Liver (tissue), 9 donors: ENCODE measurements around the gene SHROOM1. TPM values are rescaled to one million over a fixed set of nuclear protein-coding genes. Genes with fewer than 3 reads are reported as not detected.

Source experiments
- DNase-seq: peaks from one replicate; pipeline ENCODE4 v3.0.0-alpha.2; 2017; ENCODE audit warnings: low spot score
- H3K27ac ChIP-seq, 2 donors: one replicate each; pipeline ENCODE4 v1.7.0; 2013; ENCODE audit warnings: inconsistent platforms in 2 of 2, low read length in 2 of 2, control low read depth in 1 of 2, low read depth in 1 of 2, mild to moderate bottlenecking in 1 of 2
- H3K27me3 ChIP-seq, 4 donors: one replicate each; pipeline versions ENCODE4 v1.6.1 to v1.7.0; 2013; ENCODE audit warnings: low read length in 3 of 4, inconsistent platforms in 1 of 4, mild to moderate bottlenecking in 1 of 4, moderate library complexity in 1 of 4; ENCODE audit not compliant: control insufficient read depth in 4 of 4, insufficient read depth in 4 of 4
- H3K36me3 ChIP-seq, 4 donors: one replicate each; pipeline versions ENCODE4 v1.6.1 to v1.7.0; 2013; ENCODE audit warnings: low read length in 3 of 4, mild to moderate bottlenecking in 3 of 4, low read depth in 1 of 4, moderate library complexity in 1 of 4; ENCODE audit not compliant: control insufficient read depth in 4 of 4, insufficient read depth in 3 of 4
- H3K4me1 ChIP-seq, 4 donors: one replicate each; pipeline versions ENCODE4 v1.6.1 to v1.7.0; 2013; ENCODE audit warnings: low read length in 3 of 4, mild to moderate bottlenecking in 3 of 4, moderate library complexity in 1 of 4; ENCODE audit not compliant: control insufficient read depth in 4 of 4, insufficient read depth in 4 of 4
- H3K4me3 ChIP-seq, 3 donors: one replicate each; pipeline versions ENCODE4 v1.6.1 to v1.7.0; 2013; ENCODE audit warnings: low read length in 3 of 3, control low read depth in 1 of 3, low read depth in 1 of 3, mild to moderate bottlenecking in 1 of 3
- H3K9ac ChIP-seq, 2 donors: one replicate each; pipeline ENCODE4 v1.7.0; 2013; ENCODE audit warnings: low read length in 2 of 2, mild to moderate bottlenecking in 2 of 2, moderate library complexity in 2 of 2, control low read depth in 1 of 2, low read depth in 1 of 2
- H3K9me3 ChIP-seq, 4 donors: one replicate each; pipeline versions ENCODE4 v1.6.1 to v1.7.0; 2013; ENCODE audit warnings: low read length in 3 of 4; ENCODE audit not compliant: control insufficient read depth in 4 of 4
- EGR1 ChIP-seq, 2 donors: IDR thresholded peaks; 2 replicates each; pipeline ENCODE4 v1.6.1; 2016 to 2018; ENCODE audit warnings: antibody characterized with exemption in 2 of 2, low read depth in 2 of 2
- FOXA2 ChIP-seq: IDR thresholded peaks from 2 replicates; pipeline ENCODE4 v1.6.1; 2016; ENCODE audit warnings: antibody characterized with exemption
- HNF4A ChIP-seq, 2 donors: conservative IDR thresholded peaks; 2 replicates each; pipeline ENCODE4 v1.6.1; 2016; ENCODE audit warnings: antibody characterized with exemption in 2 of 2, mild to moderate bottlenecking in 2 of 2
- HNF4G ChIP-seq: IDR thresholded peaks from 2 replicates; pipeline ENCODE4 v1.6.1; 2016; ENCODE audit warnings: antibody characterized with exemption
- NR2F2 ChIP-seq: IDR thresholded peaks from 2 replicates; pipeline ENCODE4 v1.6.1; 2016; ENCODE audit warnings: antibody characterized with exemption
- RAD21 ChIP-seq, 2 donors: IDR thresholded peaks; 2 replicates each; pipeline ENCODE4 v1.6.1; 2016; ENCODE audit warnings: antibody characterized with exemption in 2 of 2, mild to moderate bottlenecking in 2 of 2
- RXRA ChIP-seq, 2 donors: IDR thresholded peaks; 2 replicates each; pipeline ENCODE4 v1.6.1; 2017 to 2018; ENCODE audit warnings: antibody characterized with exemption in 2 of 2, mild to moderate bottlenecking in 1 of 2
- SP1 ChIP-seq: IDR thresholded peaks from 2 replicates; pipeline ENCODE4 v1.6.1; 2018; ENCODE audit warnings: antibody characterized with exemption, mild to moderate bottlenecking
- YY1 ChIP-seq: IDR thresholded peaks from 2 replicates; pipeline ENCODE4 v1.6.1; 2016; ENCODE audit warnings: antibody characterized with exemption, mild to moderate bottlenecking
- WGBS: extraction: QIAGEN DNeasy Blood & Tissue Kit; methylation state at CpG from one replicate; pipeline ENCODE4 v1.1.7; 2013; 5-methylcytosine and 5-hydroxymethylcytosine counted together
- polyA plus RNA-seq, 2 donors: library from polyadenylated mRNA; stranded (reverse) in 1 of 2; unstranded in 1 of 2; fragments of 200-250 nt in 1 of 2; fragments of >200 nt in 1 of 2; fragmentation: Nextera tagmentation in 1 of 2; extraction: Ambion mirVana in 1 of 2; gene quantifications; one replicate each; pipeline versions ENCODE4 v1.2.1 to v1.2.3, GENCODE V29; 2013 to 2015
- total RNA-seq, 2 donors: library from RNA; depleted of rRNA; stranded (reverse); fragments of >200 nt; gene quantifications; one replicate each; pipeline ENCODE4 v1.2.3, GENCODE V29; 2014
- TF ChIP-seq, protein P1 (sequence below): IDR thresholded peaks from 2 replicates; pipeline ENCODE4 v1.6.1; 2016; ENCODE audit warnings: antibody characterized with exemption
- TF ChIP-seq, protein P2 (sequence below): IDR thresholded peaks from 2 replicates; pipeline ENCODE4 v1.6.1; 2016; ENCODE audit warnings: antibody characterized with exemption
- TF ChIP-seq, protein P3 (sequence below): IDR thresholded peaks from 2 replicates; pipeline ENCODE4 v1.6.1; 2016; ENCODE audit warnings: antibody characterized with exemption, mild to moderate bottlenecking
- TF ChIP-seq, protein P4 (sequence below): fragments of 150-350 bp; IDR thresholded peaks from 2 replicates; pipeline ENCODE4 v1.5.1; 2017; ENCODE audit warnings: improper control_type of control experiment, low read depth, low read length; ENCODE audit not compliant: missing input control
- TF ChIP-seq, protein P5 (sequence below): IDR thresholded peaks from 2 replicates; pipeline ENCODE4 v1.6.1; 2016; ENCODE audit warnings: antibody characterized with exemption
- donor health status: healthy.
- donor health status: healthy.
- donor health status: healthy.
- donor health status: healthy.
- donor health status: healthy.

Gene SHROOM1
- total and polyA plus RNA-seq, 4 donors: 6.1 to 28.5 (median 18.3) TPM

DNA sequence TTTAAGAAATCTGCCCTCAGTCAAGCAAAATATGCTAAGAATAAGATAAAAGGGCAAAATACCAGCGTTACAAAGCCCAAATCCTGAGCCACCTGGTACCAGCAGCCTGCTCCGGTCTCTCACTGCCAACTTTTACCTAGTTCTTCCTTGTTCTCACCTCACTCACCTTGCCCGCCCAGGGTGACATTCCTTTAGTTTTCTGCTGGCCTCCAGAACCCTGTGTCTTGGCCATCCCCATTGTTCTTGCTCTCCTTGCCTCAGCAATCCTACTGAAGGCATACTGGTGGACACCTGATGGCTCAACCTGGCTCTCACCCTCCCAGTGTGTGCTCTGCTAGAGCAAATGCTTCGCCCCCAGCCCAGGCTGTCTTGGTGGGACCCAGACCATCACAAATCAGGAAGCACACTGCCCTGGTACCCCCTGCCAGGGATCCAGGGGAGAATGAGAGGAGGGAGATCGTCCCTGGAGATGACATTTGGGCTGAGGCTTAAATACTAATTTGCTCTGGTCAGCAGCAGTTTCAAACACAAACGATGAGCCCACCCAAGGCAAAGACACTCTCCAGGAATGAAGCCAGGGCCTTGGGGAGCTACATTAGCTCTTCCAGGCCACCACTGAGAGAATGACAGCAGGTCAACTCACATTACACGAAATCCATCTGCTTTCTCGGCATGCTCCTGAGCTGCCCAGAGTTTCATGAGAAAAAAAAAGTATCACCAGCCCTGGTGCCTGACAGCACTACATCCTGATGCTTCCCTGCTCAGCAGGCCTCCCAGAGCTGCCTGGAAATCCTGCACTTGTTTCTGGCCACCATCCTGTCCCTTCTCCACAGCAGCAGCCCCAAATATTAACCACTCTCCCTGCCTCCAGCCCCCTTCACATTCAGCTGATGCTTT, 41.2 kb downstream of the SHROOM1 start:
- peaks cover 0 to 26% (median 19%) of the 10 kb centered on the region in 4 donors for H3K4me1 ChIP-seq
- 94% methylated on average over 8 of the region's 8 CpGs for WGBS
- H3K9me3 ChIP-seq: no peaks in the 10 kb centered on the region
- H3K4me3 ChIP-seq: no peak overlapping the region
- H3K9ac ChIP-seq: no peak overlapping the region
- H3K36me3 ChIP-seq: no peaks in the 10 kb centered on the region
- TF ChIP-seq EGR1 (IDR thresholded peaks at IDR 0.05; ENCODE audit: low read depth in 2 of 2) (no peak), NR2F2 (no peak), RAD21 (IDR thresholded peaks at IDR 0.05) (no peak), HNF4A (conservative IDR thresholded peaks at IDR 0.05) (no peak), SP1 (no peak), RXRA (IDR thresholded peaks at IDR 0.05) (no peak)
- TF ChIP-seq, protein P1, sequence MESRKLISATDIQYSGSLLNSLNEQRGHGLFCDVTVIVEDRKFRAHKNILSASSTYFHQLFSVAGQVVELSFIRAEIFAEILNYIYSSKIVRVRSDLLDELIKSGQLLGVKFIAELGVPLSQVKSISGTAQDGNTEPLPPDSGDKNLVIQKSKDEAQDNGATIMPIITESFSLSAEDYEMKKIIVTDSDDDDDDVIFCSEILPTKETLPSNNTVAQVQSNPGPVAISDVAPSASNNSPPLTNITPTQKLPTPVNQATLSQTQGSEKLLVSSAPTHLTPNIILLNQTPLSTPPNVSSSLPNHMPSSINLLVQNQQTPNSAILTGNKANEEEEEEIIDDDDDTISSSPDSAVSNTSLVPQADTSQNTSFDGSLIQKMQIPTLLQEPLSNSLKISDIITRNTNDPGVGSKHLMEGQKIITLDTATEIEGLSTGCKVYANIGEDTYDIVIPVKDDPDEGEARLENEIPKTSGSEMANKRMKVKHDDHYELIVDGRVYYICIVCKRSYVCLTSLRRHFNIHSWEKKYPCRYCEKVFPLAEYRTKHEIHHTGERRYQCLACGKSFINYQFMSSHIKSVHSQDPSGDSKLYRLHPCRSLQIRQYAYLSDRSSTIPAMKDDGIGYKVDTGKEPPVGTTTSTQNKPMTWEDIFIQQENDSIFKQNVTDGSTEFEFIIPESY: no peak
- TF ChIP-seq, protein P2, sequence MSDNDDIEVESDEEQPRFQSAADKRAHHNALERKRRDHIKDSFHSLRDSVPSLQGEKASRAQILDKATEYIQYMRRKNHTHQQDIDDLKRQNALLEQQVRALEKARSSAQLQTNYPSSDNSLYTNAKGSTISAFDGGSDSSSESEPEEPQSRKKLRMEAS: no peak
- TF ChIP-seq, protein P3, sequence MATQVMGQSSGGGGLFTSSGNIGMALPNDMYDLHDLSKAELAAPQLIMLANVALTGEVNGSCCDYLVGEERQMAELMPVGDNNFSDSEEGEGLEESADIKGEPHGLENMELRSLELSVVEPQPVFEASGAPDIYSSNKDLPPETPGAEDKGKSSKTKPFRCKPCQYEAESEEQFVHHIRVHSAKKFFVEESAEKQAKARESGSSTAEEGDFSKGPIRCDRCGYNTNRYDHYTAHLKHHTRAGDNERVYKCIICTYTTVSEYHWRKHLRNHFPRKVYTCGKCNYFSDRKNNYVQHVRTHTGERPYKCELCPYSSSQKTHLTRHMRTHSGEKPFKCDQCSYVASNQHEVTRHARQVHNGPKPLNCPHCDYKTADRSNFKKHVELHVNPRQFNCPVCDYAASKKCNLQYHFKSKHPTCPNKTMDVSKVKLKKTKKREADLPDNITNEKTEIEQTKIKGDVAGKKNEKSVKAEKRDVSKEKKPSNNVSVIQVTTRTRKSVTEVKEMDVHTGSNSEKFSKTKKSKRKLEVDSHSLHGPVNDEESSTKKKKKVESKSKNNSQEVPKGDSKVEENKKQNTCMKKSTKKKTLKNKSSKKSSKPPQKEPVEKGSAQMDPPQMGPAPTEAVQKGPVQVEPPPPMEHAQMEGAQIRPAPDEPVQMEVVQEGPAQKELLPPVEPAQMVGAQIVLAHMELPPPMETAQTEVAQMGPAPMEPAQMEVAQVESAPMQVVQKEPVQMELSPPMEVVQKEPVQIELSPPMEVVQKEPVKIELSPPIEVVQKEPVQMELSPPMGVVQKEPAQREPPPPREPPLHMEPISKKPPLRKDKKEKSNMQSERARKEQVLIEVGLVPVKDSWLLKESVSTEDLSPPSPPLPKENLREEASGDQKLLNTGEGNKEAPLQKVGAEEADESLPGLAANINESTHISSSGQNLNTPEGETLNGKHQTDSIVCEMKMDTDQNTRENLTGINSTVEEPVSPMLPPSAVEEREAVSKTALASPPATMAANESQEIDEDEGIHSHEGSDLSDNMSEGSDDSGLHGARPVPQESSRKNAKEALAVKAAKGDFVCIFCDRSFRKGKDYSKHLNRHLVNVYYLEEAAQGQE: no peak
- TF ChIP-seq, protein P4, sequence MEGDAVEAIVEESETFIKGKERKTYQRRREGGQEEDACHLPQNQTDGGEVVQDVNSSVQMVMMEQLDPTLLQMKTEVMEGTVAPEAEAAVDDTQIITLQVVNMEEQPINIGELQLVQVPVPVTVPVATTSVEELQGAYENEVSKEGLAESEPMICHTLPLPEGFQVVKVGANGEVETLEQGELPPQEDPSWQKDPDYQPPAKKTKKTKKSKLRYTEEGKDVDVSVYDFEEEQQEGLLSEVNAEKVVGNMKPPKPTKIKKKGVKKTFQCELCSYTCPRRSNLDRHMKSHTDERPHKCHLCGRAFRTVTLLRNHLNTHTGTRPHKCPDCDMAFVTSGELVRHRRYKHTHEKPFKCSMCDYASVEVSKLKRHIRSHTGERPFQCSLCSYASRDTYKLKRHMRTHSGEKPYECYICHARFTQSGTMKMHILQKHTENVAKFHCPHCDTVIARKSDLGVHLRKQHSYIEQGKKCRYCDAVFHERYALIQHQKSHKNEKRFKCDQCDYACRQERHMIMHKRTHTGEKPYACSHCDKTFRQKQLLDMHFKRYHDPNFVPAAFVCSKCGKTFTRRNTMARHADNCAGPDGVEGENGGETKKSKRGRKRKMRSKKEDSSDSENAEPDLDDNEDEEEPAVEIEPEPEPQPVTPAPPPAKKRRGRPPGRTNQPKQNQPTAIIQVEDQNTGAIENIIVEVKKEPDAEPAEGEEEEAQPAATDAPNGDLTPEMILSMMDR: no peak
- no peak overlapping the region for H3K27ac ChIP-seq
- no peaks in the 10 kb centered on the region for H3K27me3 ChIP-seq
- no peak for DNase-seq

DNA sequence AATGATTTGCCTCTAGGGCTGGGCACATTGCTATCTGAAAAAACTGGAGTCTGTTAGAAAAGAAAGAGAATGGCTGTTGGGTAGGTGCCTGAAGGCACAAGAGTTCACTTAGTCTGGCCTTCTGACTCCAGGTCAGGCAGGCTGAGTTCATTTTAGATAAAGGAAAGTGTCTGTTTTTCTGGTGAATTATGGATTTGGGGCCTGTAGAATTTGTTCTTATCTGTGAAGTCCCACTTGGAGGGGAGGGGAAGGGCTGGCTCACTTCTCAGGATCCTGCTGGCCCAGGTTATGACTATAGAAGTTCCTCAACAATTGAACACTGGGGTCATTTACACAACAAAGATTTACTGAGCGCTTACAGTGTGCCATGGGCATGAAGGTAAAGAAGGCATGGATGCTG, 41.9 kb downstream of the SHROOM1 start:
- Histone ChIP-seq H3K9ac (no peak overlapping the region), H3K27me3 (no peaks in the 10 kb centered on the region), H3K4me1 (peaks cover 0 to 26% (median 19%) of the 10 kb centered on the region in 4 donors), H3K36me3 (no peaks in the 10 kb centered on the region), H3K4me3 (no peak overlapping the region), H3K27ac (no peak overlapping the region), H3K9me3 (no peaks in the 10 kb centered on the region)
- TF ChIP-seq RXRA (IDR thresholded peaks at IDR 0.05) (peak in 1 of 2 donors; percentile 22), FOXA2 (no peak), HNF4A (conservative IDR thresholded peaks at IDR 0.05) (peak in 1 of 2 donors; percentile 21), NR2F2 (no peak), HNF4G (no peak), EGR1 (IDR thresholded peaks at IDR 0.05; ENCODE audit: low read depth in 2 of 2) (no peak), YY1 (no peak)
- TF ChIP-seq, protein P3: no peak
- TF ChIP-seq, protein P5, sequence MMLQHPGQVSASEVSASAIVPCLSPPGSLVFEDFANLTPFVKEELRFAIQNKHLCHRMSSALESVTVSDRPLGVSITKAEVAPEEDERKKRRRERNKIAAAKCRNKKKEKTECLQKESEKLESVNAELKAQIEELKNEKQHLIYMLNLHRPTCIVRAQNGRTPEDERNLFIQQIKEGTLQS: no peak
- 91% methylated on average over 1 of the region's 1 CpG for WGBS
- no peak for DNase-seq
